Panc1 (cell line): Measurements from ENCODE around the gene IQSEC1. TPM values are rescaled to one million over a fixed set of nuclear protein-coding genes. Genes with fewer than 3 reads are reported as not detected.

Source experiments
- ATAC-seq: fragments of 200-7000 bp; cut with Tn5 transposase; 2 replicates; pipeline ENCODE4 v1.9.1; 2020; ENCODE audit warnings: mild to moderate bottlenecking, moderate library complexity
- BruUV-seq: library from RNA; stranded (reverse); fragments of 400-500 nt; replicated peaks from 2 replicates; lab custom pipeline; 2021; lab: Mats Ljungman, UMichigan
- CTCF ChIA-PET: fragments of 300-600 bp; sonication (Branson Sonifier 250); formaldehyde crosslinking; loops from one replicate; lab custom pipeline; 2022; ENCODE audit warnings: antibody characterized with exemption; lab: Charles Lee
- POLR2A ChIA-PET: fragments of 300-600 bp; sonication (Branson Sonifier 250); formaldehyde crosslinking; loops from one replicate; lab custom pipeline; 2022; ENCODE audit warnings: antibody characterized with exemption; lab: Charles Lee
- DNase-seq: peaks from one replicate; pipeline ENCODE4 v3.0.0-alpha.2; 2010; ENCODE audit warnings: low read depth, low spot score
- H3K27ac ChIP-seq: 2 replicates; pipeline ENCODE4 v1.5.1; 2011; ENCODE audit warnings: mild to moderate bottlenecking, low read length, inconsistent platforms
- H3K27me3 ChIP-seq: fragments of 200-500 bp; sonication (Bioruptor generic); 2 replicates; pipeline ENCODE4 v1.6.0; 2014; ENCODE audit warnings: low read length, inconsistent platforms; ENCODE audit not compliant: control insufficient read depth, insufficient read depth
- H3K36me3 ChIP-seq: fragments of 200-500 bp; sonication (Bioruptor generic); 2 replicates; pipeline ENCODE4 v1.5.1; 2014; ENCODE audit warnings: inconsistent platforms, mild to moderate bottlenecking, low read length, moderate library complexity; ENCODE audit not compliant: control insufficient read depth, insufficient read depth
- H3K4me1 ChIP-seq: 2 replicates; pipeline ENCODE4 v1.5.1; 2011; ENCODE audit warnings: inconsistent platforms, mild to moderate bottlenecking, low read length, moderate library complexity; ENCODE audit not compliant: control insufficient read depth, insufficient read depth
- H3K4me3 ChIP-seq, 2 experiments: 2 replicates each; pipeline ENCODE4 v1.5.1; 2011 to 2012; ENCODE audit warnings: low read depth in 2 of 2, low read length in 2 of 2, mild to moderate bottlenecking in 2 of 2, inconsistent platforms in 1 of 2, moderate library complexity in 1 of 2
- H3K9me3 ChIP-seq: fragments of 200-500 bp; sonication (Bioruptor generic); 2 replicates; pipeline ENCODE4 v1.5.1; 2014; ENCODE audit warnings: low read depth, mild to moderate bottlenecking, inconsistent platforms, low read length, moderate library complexity; ENCODE audit not compliant: control insufficient read depth, insufficient read depth
- POLR2AphosphoS5 ChIP-seq: IDR thresholded peaks from 2 replicates; pipeline ENCODE4 v1.6.1; 2012; ENCODE audit warnings: mild to moderate bottlenecking, low read depth, low read length, moderate library complexity
- REST ChIP-seq, 2 experiments: IDR thresholded peaks; 2 replicates each; pipeline ENCODE4 v1.6.1; 2011 to 2012; ENCODE audit warnings: low read depth in 2 of 2, control low read depth in 1 of 2, low read length in 1 of 2, mild to moderate bottlenecking in 1 of 2, moderate library complexity in 1 of 2; ENCODE audit not compliant: insufficient read depth in 1 of 2
- SIN3A ChIP-seq: IDR thresholded peaks from 2 replicates; pipeline ENCODE4 v1.6.1; 2012; ENCODE audit warnings: low read depth, mild to moderate bottlenecking, low read length, moderate library complexity, borderline replicate concordance; ENCODE audit not compliant: insufficient read depth
- TCF7L2 ChIP-seq: IDR thresholded peaks from 2 replicates; pipeline ENCODE4 v1.6.1; 2011; ENCODE audit warnings: mild to moderate bottlenecking, low read depth, low read length, inconsistent platforms
- in situ Hi-C: cut with HindIII; loops from 2 replicates; pipeline ENCODE4 v1.10.0; 2016; ENCODE audit warnings: low sequenced_read_pairs, low pct_unique_long_range_greater_than_20kb
- intact Hi-C: fragments of 100-400 bp; cut with micrococcal nuclease; formaldehyde crosslinking; loops from one replicate; pipeline ENCODE4 v1.10.0; 2022; ENCODE audit not compliant: unreplicated experiment
- total RNA-seq: library from RNA; stranded (reverse); gene quantifications from one replicate; pipeline ENCODE4 v1.2.1, GENCODE V29; 2021; ENCODE audit not compliant: unreplicated experiment
- TF ChIP-seq, protein P1 (sequence below): fragments of 450-650 bp; IDR thresholded peaks from 2 replicates; pipeline ENCODE4 v1.5.1; 2017; ENCODE audit warnings: mild to moderate bottlenecking

Gene IQSEC1
- total RNA-seq, 1 experiment from 2014 or later = 28.4 TPM

DNA sequence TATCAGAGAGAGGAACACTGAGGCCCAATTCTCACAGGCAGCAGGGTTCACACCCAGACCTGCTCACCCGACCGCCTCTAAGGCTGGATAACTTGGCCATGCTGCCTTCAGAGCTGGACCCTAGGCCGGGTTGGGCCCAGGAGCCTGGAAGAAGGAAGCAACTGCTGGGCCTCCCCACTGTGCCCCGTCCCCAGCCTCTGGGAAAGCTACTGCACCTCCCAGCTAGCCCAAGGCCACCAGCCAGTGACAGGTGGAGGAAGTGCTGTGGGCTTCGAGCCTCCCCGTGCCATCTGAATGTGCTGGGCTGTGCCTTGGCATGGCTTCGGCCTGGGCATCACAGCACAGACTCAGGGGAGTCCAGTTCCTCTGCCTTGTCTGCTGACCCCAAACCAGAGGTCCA, 169.3 kb downstream of the IQSEC1 start:
- ChIA-PET POLR2A (no interaction called here), CTCF (no interaction called here)
- intact Hi-C loops = no loop called here
- TF ChIP-seq, protein P1, sequence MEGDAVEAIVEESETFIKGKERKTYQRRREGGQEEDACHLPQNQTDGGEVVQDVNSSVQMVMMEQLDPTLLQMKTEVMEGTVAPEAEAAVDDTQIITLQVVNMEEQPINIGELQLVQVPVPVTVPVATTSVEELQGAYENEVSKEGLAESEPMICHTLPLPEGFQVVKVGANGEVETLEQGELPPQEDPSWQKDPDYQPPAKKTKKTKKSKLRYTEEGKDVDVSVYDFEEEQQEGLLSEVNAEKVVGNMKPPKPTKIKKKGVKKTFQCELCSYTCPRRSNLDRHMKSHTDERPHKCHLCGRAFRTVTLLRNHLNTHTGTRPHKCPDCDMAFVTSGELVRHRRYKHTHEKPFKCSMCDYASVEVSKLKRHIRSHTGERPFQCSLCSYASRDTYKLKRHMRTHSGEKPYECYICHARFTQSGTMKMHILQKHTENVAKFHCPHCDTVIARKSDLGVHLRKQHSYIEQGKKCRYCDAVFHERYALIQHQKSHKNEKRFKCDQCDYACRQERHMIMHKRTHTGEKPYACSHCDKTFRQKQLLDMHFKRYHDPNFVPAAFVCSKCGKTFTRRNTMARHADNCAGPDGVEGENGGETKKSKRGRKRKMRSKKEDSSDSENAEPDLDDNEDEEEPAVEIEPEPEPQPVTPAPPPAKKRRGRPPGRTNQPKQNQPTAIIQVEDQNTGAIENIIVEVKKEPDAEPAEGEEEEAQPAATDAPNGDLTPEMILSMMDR = no peak
- TF ChIP-seq POLR2AphosphoS5 (no peak), SIN3A (no peak), TCF7L2 (no peak), REST (IDR thresholded peaks at IDR 0.05; ENCODE audit: insufficient read depth in 1 of 2, low read depth in 2 of 2, low read length in 1 of 2) (no peak)
- H3K4me3 ChIP-seq = no peak overlapping the region
- ATAC-seq (no peak), DNase-seq (no peak)
- no peaks in the 10 kb centered on the region for H3K36me3 ChIP-seq
- in situ Hi-C loops = no loop called here
- no peaks in the 10 kb centered on the region for H3K27me3 ChIP-seq
- no peak overlapping the region for H3K27ac ChIP-seq
- no peaks in the 10 kb centered on the region for H3K4me1 ChIP-seq
- no TSS peak for BruUV-seq
- no peaks in the 10 kb centered on the region for H3K9me3 ChIP-seq

DNA sequence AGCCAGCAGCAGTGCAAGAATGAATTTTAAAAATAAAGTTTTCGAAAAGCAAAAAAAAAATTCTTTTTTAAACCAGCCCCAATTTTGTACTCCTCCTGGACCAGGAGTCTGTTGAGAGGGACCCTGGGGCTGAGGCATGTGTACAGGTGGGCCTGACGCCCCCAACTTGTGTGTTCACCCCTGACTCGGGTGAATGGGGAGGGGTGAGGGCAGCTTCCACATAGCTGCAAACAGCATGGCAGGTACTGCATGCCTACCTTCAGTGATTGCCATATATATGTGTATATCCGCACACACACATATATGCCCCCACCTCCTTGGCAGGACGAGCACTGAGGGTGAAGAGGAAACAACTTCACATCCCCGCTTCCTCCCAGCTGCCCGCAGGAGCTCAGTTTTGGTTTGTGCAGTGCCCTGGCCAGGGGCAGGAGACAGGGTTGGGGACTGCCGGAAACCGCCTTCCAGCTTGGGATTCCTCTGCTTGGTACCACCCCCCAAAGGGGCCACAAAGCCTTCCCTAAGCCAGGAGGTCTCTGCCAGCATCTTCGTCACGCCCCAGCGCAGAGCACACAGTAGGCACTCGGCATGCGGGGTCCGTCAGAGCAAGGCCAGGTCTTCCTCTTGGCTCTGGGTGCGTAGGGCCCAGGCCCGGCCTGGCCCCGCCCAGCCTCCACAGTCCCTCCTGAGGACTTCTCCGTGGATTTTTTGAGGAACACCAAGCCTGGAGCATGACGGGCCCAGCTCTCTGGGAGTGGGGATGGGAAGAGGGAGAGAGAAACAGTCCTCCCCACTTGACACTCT, 170.0 kb downstream of the IQSEC1 start:
- no peaks in the 10 kb centered on the region for H3K4me1 ChIP-seq
- ATAC-seq (no peak), DNase-seq (no peak)
- CTCF ChIA-PET = interaction anchor here (0.6 kb wide), 1 partner anchor 11 kb away, joined by 5 read pairs; no protein-coding TSS in a partner anchor
- no TSS peak for BruUV-seq
- TF ChIP-seq REST (IDR thresholded peaks at IDR 0.05; ENCODE audit: insufficient read depth in 1 of 2, low read depth in 2 of 2, low read length in 1 of 2) (no peak), POLR2AphosphoS5 (no peak), TCF7L2 (no peak), SIN3A (no peak)
- TF ChIP-seq, protein P1 = no peak
- in situ Hi-C loops (no loop called here), intact Hi-C loops (no loop called here)
- POLR2A ChIA-PET = no interaction called here
- no peaks in the 10 kb centered on the region for H3K27me3 ChIP-seq
- H3K9me3 ChIP-seq = no peaks in the 10 kb centered on the region
- no peak overlapping the region for H3K4me3 ChIP-seq
- no peak overlapping the region for H3K27ac ChIP-seq
- H3K36me3 ChIP-seq = no peaks in the 10 kb centered on the region
